ENCODE results near the gene CDC42EP2.

CDC42EP2 gene

GRCh38 chr11:65356394-65356972, 41.8 kb downstream of the CDC42EP2 start:
- DNase-seq (ENCODE audit: low spot score) = no peak

GRCh38 chr11:65357856-65358356, 43.2 kb downstream of the CDC42EP2 start:
- no peak for DNase-seq (ENCODE audit: low spot score)

DNA sequence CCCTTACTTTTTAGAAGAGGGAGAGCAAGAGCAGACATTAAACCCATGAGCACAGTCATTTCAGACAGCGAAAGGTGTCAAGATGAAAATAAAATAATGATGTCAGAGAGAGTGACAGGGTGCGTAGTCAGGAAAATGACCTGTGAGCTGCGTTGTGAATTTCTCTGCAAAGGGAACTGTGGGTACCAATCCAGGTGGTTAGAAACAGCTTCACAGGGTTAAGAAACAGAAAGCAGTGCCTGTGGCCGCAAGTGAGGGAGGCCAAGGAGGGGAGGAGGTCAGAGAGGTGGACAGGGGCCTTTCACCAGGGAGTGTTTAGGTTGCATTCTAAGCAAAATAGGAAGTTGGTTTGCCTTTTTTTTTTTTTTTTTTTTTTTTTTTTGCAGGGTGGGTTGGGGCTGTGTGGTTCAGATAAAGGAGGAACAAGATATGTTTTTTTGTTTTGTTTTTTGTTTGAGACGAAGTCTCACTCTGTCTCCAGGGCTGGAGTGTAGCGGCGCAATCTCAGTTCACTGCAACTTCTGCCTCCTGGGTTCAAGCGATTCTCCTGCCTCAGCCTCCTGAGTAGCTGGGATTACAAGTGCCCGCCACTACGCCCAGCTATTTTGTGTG, 47.8 kb downstream of the CDC42EP2 start:
- DNase-seq (ENCODE audit: low spot score) = no peak

GRCh38 chr11:65362966-65363365, 48.3 kb downstream of the CDC42EP2 start:
- DNase-seq (ENCODE audit: low spot score) = no peak

DNA sequence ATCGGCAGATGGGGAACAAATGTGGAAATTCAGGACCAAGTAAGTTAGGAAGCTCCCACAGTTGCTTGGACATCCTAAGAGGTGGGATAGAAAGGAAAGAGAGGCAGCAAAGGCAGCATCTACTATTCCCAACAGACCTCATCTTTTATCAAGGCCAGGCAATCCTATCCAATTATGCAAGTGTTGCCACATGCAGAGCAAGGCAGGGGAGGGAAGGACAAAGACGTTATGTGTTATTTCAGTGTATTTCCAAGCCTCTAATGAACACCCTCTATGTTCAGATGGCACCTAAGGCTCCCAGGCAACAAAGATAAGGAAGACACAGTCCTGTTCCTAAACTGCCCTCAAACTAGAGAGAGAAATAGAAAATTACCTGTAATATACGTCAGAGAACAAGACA, 49.1 kb downstream of the CDC42EP2 start:
- no peak for DNase-seq (ENCODE audit: low spot score)

GRCh38 chr11:65366340-65366773, 51.7 kb downstream of the CDC42EP2 start:
- peak; percentile 58 for DNase-seq (ENCODE audit: low spot score)

- DNase-seq (ENCODE audit: low spot score) = no peak
These were observed 56.0 kb downstream of the CDC42EP2 start for GRCh38 chr11:65370659-65371049.

Data from CD4-positive, alpha-beta T cell treated with Interleukin-6 at 100 ng/mL for 8 hours (primary cell).